GM19468 (cell line): Measurements from ENCODE around the gene DNAJC17.

Experiments used
- ATAC-seq: cut with Tn5 transposase; IDR thresholded peaks from one replicate; pipeline ENCODE4 v1.9.1; 2021; ENCODE audit warnings: mild to moderate bottlenecking, moderate library complexity, moderate number of reproducible peaks; ENCODE audit not compliant: unreplicated experiment; ENCODE audit errors: extremely low read depth

DNAJC17 gene

GRCh38 chr15:40768521-40769273 lies 38.6 kb downstream of the DNAJC17 start:
- no peak for ATAC-seq

- no peak for ATAC-seq
Observed at GRCh38 chr15:40767838-40768500, 39.3 kb downstream of the DNAJC17 start.

GRCh38 chr15:40766906-40767837 lies 40.1 kb downstream of the DNAJC17 start:
- no peak for ATAC-seq

GRCh38 chr15:40766194-40766815 lies 41.0 kb downstream of the DNAJC17 start:
- ATAC-seq = no peak

- ATAC-seq = no peak
Observed at GRCh38 chr15:40764629-40765103, 42.6 kb downstream of the DNAJC17 start.

GRCh38 chr15:40763801-40764628 lies 43.3 kb downstream of the DNAJC17 start, which contains the start of gene GCHFR:
GCHFR (plus strand) TSS chr15:40764068; CDS start chr15:40764181, 113 bp downstream.
- no peak for ATAC-seq

- no peak for ATAC-seq
Observed at GRCh38 chr15:40762919-40763800, 44.1 kb downstream of the DNAJC17 start.

- no peak for ATAC-seq
Observed at GRCh38 chr15:40759961-40760360, 47.3 kb downstream of the DNAJC17 start.

GRCh38 chr15:40756938-40757337 lies 50.3 kb downstream of the DNAJC17 start:
- no peak for ATAC-seq

GRCh38 chr15:40755812-40756208 lies 51.5 kb downstream of the DNAJC17 start:
- ATAC-seq = no peak

GRCh38 chr15:40754883-40755811 lies 52.1 kb downstream of the DNAJC17 start, which contains the start of gene RMDN3:
RMDN3 (minus strand) TSS chr15:40755254; CDS start chr15:40754783, 471 bp downstream.
- ATAC-seq = peak; percentile 51

- no peak for ATAC-seq
Observed at GRCh38 chr15:40754574-40754882, 52.7 kb downstream of the DNAJC17 start.

GRCh38 chr15:40751745-40752144 lies 55.5 kb downstream of the DNAJC17 start:
- ATAC-seq = no peak

GRCh38 chr15:40750885-40751284 lies 56.4 kb downstream of the DNAJC17 start:
- ATAC-seq = no peak

- no peak for ATAC-seq
Observed at GRCh38 chr15:40749151-40749630, 58.1 kb downstream of the DNAJC17 start.

- no peak for ATAC-seq
Observed at GRCh38 chr15:40747685-40748631, 59.3 kb downstream of the DNAJC17 start.
